ENCODE data around the gene ASB18. TPM values are rescaled to one million over a fixed set of nuclear protein-coding genes. Genes with fewer than 3 reads are reported as not detected.

ASB18 gene
- total and polyA plus RNA-seq, 9 donors: not detected

DNA sequence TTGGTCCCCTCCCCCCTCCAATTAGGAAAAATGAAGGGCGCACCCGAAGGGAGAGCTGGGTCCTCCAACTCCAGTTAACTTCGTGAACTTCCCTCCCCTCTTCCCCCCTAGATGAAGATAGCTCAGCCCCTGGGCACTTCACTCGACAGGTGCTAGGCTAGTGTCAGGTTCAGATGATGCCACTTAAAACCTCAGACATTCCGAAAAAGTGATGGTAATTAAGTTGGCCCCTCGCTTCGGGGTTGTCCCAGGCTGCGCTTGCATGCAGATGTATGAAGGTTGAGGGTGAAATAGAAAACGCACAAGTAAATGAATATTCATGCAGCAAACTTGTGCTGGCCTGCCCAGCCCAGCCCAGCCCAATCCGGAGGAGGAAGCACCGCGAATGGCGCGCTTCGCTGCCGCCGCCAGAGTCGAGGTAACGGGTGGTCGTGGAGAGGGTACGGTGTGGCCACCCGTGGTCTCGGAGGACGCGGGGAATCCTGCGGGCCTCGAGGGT lies 93.0 kb downstream of the ASB18 start:
- Histone ChIP-seq H3K4me3 (no peak overlapping the region), H3K27ac (no peak overlapping the region), H3K27me3 (peaks cover 5% of the 10 kb centered on the region), H3K4me1 (ENCODE audit: insufficient read depth) (peaks cover 8% of the 10 kb centered on the region), H3K9me3 (no peaks in the 10 kb centered on the region), H3K36me3 (no peaks in the 10 kb centered on the region)
- 6 to 9% (median 8%) methylated on average over 27 of the region's 27 CpGs for WGBS, 3 donors
- TF ChIP-seq, protein P1, sequence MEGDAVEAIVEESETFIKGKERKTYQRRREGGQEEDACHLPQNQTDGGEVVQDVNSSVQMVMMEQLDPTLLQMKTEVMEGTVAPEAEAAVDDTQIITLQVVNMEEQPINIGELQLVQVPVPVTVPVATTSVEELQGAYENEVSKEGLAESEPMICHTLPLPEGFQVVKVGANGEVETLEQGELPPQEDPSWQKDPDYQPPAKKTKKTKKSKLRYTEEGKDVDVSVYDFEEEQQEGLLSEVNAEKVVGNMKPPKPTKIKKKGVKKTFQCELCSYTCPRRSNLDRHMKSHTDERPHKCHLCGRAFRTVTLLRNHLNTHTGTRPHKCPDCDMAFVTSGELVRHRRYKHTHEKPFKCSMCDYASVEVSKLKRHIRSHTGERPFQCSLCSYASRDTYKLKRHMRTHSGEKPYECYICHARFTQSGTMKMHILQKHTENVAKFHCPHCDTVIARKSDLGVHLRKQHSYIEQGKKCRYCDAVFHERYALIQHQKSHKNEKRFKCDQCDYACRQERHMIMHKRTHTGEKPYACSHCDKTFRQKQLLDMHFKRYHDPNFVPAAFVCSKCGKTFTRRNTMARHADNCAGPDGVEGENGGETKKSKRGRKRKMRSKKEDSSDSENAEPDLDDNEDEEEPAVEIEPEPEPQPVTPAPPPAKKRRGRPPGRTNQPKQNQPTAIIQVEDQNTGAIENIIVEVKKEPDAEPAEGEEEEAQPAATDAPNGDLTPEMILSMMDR (IDR thresholded peaks at IDR 0.05): no peak
- TF ChIP-seq POLR2A (IDR thresholded peaks at IDR 0.05) (no peak), EP300 (IDR thresholded peaks at IDR 0.05) (no peak)
- intact Hi-C loops (cut with DNase I): loop anchor here in 1 of 4 donors (5.0 kb wide), 1 partner anchor 389 kb away; no protein-coding TSS in a partner anchor
- no peak for DNase-seq

GRCh38 chr2:236170590-236171165 lies 93.5 kb downstream of the ASB18 start:
- intact Hi-C loops (cut with DNase I): loop anchor here in 1 of 4 donors (5.0 kb wide), 1 partner anchor 388 kb away; no protein-coding TSS in a partner anchor
- no peak for DNase-seq
- Histone ChIP-seq H3K27me3 (peaks cover 5% of the 10 kb centered on the region), H3K4me3 (no peak overlapping the region), H3K27ac (no peak overlapping the region), H3K9me3 (no peaks in the 10 kb centered on the region), H3K4me1 (ENCODE audit: insufficient read depth) (peaks cover 8% of the 10 kb centered on the region), H3K36me3 (no peaks in the 10 kb centered on the region)
- no peak for TF ChIP-seq POLR2A (IDR thresholded peaks at IDR 0.05)
- no peak for TF ChIP-seq EP300 (IDR thresholded peaks at IDR 0.05)
- TF ChIP-seq, protein P1 (IDR thresholded peaks at IDR 0.05): no peak
- WGBS, 3 donors: 12 to 17% (median 16%) methylated on average over 21 of the region's 21 CpGs

DNA sequence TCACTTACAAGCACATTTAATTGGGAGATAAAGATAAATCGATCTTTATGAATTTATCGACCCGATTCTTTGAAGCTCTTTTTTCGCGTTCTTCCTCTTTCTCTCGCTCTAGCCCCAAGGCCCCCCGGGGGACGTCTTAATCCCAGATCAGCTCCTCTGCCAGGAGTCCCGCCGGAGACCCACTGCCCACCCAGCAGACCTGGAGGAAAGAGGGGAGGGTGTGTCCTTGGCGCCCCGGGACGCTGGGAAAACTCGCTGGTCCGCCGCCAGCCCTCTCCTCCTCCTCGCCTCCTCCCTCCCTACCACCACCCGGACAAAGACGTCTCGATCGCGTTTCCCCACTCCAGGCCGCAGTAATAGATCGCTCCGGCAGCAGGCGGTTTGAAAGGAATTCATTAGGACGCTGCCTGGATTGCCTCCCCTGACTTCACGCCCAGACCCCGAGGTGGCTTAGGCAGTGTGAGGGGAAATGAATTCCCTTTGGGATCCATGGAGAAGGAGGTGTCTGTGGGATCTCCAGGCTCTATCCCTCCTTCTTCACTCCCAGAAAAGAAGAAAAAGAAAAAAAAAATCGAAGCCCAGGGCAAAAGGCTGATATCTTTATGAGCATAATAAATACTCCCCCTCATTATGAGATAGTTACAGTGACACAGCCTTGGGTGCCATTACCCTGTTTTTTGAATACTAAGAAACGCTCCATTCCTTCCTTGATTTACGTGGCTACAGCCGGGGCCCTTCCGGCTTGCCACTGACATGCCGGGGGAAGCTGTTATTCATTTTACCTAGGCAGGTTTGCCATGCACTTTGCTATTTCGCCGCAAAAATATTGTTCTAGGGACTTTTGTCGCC lies 94.2 kb downstream of the ASB18 start:
- Histone ChIP-seq H3K4me3 (no peak overlapping the region), H3K9me3 (no peaks in the 10 kb centered on the region), H3K27me3 (peaks cover 5% of the 10 kb centered on the region), H3K36me3 (no peaks in the 10 kb centered on the region), H3K27ac (no peak overlapping the region), H3K4me1 (ENCODE audit: insufficient read depth) (peaks cover 8% of the 10 kb centered on the region)
- intact Hi-C loops (cut with DNase I): loop anchor here in 1 of 4 donors (5.0 kb wide), 1 partner anchor 388 kb away; no protein-coding TSS in a partner anchor
- TF ChIP-seq, protein P1 (IDR thresholded peaks at IDR 0.05): no peak
- TF ChIP-seq POLR2A (IDR thresholded peaks at IDR 0.05) (no peak), EP300 (IDR thresholded peaks at IDR 0.05) (no peak)
- 5 to 13% (median 10%) methylated on average over 38 of the region's 38 CpGs for WGBS, 3 donors
- no peak for DNase-seq

DNA sequence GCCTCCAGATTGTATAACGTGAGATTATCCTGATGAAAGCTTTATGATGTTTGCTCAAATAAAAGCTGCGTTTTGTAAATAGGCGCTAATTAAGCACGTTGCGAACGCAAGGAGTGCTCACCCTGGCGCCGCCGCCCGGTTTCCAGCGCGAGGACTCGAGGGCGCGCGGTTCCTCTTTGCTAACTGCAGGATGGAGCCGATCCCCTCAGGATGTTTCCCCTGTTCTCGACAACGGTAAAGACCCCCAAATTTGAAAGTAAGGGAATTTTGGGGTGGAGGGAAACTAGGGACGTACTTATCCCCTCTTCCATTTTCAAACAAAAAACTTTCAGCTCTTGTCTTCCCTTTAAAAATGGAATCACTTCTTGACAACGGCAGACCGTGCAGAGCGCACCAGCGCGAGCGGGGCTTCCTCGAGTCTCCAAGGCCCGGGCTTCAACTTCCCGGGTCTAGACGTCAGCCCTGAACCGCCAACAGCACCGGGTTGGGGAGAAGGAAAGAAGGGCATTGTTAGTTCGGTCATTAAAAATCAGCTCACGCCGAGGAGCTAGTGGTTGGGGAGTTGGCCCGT lies 95.0 kb downstream of the ASB18 start:
- Histone ChIP-seq H3K4me1 (ENCODE audit: insufficient read depth) (peaks cover 8% of the 10 kb centered on the region), H3K27me3 (peaks cover 5% of the 10 kb centered on the region), H3K36me3 (no peaks in the 10 kb centered on the region), H3K9me3 (no peaks in the 10 kb centered on the region), H3K27ac (no peak overlapping the region), H3K4me3 (no peak overlapping the region)
- intact Hi-C loops (cut with DNase I): no loop called here
- 8 to 14% (median 9%) methylated on average over 36 of the region's 36 CpGs for WGBS, 3 donors
- TF ChIP-seq EP300 (IDR thresholded peaks at IDR 0.05) (no peak), POLR2A (IDR thresholded peaks at IDR 0.05) (no peak)
- TF ChIP-seq, protein P1 (IDR thresholded peaks at IDR 0.05): no peak
- DNase-seq: no peak
